A549 treated with CORT108297 at 1 μM for 4 hours (cell line): ENCODE results near the gene CDK5R1. TPM values are rescaled to one million over a fixed set of nuclear protein-coding genes. Genes with fewer than 3 reads are reported as not detected.

Experiments used
- total RNA-seq: library from RNA; stranded (reverse); fragments of 200-300 nt; extraction: Qiagen RNA extraction; gene quantifications from 5 replicates; pipeline ENCODE4 v1.2.3, GENCODE V29; 2022

CDK5R1 gene
- total RNA-seq, result 2.5 to 3.9 TPM (median 3.8 TPM) in 5 replicates

DNA sequence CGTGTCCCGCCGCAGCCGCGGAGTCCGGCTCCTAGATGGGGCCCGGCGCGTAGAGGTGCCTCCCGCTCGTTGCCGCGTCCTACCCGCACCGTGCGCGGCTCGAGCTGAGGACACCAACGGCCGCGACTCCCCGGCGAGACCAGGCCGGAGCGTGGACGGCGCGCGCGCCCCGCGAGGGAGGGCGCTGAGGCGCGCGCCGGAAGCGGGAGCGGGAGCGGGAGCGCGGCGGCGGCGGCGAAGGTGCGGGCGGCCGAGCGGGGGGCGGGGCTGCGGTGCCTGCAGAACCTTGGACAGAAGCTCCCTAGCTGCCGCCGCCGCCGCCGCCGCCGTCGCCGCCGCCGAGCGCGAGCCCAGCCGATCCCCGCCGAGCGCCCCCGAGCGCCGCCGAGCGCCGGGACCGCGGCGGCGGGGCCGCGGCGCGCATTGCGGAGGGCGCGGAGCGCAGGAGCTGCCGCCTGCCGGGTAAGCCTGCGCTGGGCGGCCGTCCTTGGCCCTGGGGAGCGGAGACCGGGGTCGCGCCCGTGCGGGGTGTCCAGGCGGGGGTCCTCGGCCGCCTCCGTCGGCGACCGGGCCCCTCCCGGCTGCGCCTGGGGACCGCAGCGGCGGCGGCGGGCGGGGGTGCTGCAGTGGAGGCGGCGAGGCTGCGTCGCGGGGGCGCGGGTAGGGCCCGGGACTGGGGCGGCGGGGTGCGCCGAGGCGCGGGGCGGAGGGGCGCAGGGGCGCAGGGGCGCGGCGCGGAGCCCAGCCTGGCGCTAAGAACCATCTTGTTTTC, at the start of gene CDK5R1:
Gene CDK5R1 (plus strand): TSS at position 293 of the 772 bp plus-strand sequence. CDS start 628 bp downstream, outside the sequence.

DNA sequence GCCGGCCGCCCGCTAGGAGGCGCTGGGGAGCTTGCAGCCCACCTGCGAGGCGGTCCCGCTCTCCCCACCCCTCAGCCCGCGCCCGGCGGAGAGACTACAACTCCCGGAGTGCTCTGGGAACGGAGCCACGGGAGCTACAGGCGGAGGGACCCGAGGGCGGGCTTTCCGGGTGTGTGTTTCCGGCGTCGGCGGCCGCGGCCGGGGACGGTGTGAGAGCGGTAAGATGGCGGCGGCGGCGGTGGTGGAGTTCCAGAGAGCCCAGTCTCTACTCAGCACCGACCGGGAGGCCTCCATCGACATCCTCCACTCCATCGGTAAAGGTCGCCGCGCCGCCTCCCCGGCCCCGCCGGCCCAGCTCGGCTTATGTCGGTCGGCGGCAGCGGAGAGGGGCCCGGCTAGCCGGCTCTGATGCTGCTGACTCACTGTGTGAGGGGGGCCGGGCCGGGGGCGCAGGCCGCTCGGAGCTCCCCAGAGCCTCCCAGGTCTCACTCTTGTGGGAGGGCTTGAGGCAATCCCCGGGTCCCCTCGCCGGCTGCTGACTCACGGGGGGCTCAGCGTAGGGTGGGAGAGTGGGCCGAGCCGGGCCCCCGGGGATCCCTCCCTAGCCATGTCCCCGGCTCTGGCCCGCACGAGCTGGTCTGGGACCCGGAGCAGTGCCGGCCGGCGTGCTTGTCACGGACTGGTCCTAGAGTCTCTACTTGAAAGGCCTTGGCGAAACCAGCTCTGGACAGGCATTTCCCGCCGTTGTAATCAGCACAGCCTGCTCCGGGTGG, 42.3 kb upstream of the CDK5R1 start, which contains the start of gene PSMD11:
Gene PSMD11 (plus strand): TSS at position 210 of the 773 bp plus-strand sequence. CDS start 14 bp downstream, at position 224.

Other genes with a start within 250 kb of the CDK5R1 start
- 2.5 to 6.0 TPM (median 4.4 TPM) in 5 replicates for gene RHBDL3, start 221.2 kb upstream of the CDK5R1 start, total RNA-seq
- 25.7 to 28.8 TPM (median 28.1 TPM) in 5 replicates for gene C17orf75, start 144.8 kb upstream of the CDK5R1 start, total RNA-seq
- gene ZNF207, start 136.8 kb upstream of the CDK5R1 start, total RNA-seq, result 233 to 261 TPM (median 242 TPM) in 5 replicates
- 174 to 248 TPM (median 176 TPM) in 5 replicates for gene PSMD11, start 42.5 kb upstream of the CDK5R1 start, total RNA-seq